Left hindlimb (tissue), 1 donor: ENCODE results near the gene CRACR2B.

ENCODE experiments used
- DNase-seq: peaks from one replicate; pipeline ENCODE4 v3.0.0-alpha.2; 2018

CRACR2B gene

DNA sequence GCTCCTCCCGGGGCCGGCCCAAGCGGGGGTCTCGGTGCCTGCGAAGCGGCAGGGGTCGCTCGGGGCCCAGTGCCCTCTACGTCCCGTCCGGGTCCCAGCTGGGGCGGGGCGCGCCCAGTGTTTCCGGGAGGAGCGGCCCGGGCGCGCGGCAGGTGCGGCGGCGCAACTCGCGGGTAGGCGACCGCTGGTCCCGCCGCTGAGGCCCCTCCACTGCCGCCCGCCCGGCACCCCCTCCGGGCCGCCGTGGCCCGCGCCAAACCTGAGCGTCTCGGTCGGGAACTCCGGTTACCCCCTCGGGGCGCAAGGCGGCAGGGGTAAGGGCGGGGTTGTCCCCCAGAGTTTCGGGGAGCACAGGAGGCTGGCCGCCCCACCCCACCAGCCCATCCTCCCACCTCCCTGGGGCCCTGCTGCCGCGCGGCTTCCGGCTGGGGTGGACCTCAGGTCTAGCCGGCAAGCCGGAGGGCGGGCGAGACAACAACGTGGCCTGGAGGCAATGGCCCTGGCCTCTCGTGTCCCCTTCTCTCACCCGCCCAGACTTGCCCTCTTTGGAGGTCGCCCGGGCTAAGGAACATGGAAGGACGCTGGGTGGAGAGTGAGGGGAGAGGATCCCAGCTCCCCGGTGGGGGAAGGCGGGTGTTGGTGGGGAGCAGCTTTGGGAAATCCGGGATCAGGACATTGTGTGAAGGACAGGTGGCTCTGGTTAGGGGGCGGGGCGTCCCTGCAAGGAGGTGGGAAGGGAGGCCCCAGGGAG, 398 bp upstream of the CRACR2B start:
- DNase-seq = no peak

DNA sequence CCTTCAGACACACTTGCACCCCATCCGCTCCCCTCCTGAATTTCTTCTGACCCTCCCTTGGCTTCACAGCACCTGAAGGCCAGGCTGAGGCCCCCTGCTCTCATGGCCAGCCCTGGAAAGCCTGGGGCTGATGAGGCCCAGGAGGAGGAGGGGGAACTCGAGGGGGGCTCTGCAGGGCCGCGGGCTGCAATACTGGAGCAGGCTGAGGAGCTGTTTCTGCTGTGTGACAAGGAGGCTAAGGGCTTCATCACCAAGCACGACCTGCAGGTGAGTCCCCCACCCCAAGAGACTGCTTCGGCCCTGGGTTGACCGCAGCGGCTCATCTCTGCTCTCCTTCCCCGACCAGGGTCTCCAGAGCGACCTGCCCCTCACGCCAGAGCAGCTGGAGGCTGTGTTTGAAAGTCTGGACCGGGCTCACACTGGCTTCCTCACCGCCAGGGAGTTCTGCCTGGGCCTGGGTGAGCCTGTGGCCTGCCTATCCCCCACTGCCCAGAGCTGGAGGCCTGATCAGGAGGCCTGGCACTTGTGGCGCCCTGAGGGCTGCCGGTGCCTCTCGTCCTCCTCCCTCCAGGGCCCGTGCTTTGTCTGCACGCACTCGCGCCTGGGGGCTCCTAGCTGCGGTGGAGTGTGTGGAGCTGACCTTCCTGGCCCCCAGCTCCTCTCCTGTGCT, 922 bp downstream of the CRACR2B start:
- DNase-seq = no peak

DNA sequence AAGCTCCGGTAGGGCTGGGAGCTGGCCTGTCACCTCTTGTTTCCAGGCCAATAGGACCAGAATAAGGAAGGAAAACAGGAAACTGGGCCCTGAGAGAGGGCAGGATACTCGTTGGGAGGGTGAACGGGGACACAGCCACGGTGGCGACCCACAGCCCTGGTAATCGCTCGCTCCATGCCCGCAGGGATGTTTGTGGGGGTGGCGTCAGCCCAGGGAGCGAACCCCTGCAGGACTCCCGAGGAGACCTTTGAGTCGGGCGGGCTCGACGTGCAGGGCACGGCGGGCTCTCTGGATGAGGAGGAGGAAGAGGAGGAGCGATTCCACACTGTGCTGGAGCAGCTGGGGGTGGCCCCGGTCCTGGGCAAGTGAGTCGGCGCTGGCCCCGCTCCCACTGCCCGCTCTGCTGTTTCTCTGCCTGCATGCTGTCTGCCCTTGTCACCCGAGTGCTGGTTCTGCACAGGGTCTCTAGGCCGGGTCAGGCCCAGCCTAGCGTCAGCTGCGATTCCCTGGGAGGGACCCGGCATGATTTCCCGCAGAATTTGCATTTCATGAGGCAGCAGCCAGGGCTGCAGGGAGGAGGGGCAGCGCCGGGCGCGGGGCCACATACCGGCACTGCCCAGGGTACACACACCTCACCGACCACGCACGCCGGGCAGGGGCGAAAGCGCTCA, 1.6 kb downstream of the CRACR2B start:
- no peak for DNase-seq

DNA sequence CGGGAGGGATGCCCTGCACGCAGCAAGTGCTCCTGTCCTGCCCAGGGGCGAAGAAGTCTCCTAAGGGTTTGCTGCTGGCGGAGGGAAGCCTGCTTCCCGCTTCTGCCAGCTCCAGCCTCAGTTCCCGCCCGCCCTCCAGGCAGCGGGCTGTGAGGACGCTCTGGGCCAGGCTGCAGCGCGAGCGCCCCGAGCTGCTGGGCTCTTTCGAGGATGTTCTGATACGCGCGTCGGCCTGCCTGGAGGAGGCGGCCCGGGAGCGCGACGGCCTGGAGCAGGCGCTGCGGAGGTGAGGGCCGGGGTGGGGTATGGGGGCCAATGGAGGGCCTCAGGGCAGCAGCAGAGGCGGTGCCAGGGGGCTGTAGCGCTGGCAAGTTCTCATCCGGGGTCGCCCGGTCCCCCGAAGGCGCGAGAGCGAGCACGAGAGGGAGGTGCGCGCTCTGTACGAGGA, 2.2 kb downstream of the CRACR2B start:
- DNase-seq = no peak

DNA sequence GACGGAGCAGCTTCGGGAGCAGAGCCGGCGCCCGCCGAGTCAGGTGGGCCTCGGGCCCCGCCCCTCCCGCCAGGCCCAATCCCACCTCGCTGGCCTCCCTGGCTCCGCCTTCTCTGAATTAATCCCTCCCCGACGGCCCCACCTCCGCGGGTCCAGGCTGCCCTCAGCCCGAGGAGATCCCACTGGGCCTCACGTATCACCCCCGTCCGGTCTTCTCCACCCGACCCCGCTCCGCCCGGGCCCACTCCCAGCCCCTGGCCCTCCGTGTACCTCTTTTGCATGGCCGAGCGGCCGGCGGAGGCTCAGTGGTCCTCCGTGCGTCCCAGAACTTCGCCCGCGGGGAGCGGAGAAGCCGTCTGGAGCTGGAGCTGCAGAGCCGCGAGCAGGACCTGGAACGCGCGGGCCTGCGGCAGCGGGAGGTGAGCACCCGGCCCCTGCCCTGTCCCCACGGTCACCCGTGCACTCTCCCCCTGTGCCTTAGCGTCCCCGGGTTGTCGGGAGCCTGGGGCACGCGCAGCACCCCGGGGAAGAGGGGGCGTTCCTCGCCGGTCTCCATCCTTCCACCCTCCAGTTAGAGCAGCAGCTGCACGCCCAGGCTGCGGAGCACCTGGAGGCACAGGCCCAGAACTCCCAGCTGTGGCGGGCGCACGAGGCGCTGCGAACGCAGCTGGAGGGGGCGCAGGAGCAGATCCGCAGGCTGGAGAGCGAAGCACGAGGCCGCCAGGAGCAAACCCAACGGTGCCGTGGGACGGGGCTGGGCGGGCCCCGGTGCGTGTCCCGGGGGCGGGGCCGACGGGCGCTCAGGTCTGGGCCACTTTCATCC, 2.8 kb downstream of the CRACR2B start:
- DNase-seq = no peak

DNA sequence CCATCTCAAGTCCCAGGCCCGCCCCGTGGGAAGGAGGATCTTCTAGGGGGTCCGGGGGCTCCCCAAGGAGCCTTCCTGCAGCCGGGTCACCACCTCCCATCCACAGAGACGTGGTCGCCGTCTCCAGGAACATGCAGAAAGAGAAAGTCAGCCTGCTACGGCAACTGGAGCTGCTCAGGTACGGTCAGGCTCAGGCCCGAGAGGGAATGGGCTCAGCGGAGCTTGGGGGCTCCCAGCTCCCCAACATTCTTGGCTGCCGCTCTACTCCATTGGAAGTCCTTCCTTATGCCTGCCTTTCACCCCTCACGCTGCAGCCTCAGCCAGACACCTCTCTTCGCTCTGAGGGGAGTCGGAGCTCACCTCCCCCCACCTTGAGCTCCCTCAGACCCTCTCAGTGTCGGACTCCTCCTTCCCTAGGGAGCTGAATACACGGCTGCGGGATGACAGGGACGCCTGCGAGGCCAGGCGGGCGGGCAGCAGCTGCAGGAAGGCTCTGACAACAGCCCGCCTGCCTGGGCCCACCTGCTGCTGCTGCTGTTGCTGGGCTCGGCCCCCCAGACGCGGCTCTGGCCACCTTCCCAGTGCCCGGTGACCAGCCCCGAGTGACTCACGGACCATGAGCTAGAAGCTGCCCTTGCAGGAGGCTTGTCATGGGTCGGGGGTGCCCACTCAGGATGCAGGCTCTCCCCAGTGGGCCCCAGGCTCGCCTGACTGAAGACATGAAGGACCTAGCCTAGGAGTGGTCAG, 3.6 kb downstream of the CRACR2B start:
- no peak for DNase-seq

DNA sequence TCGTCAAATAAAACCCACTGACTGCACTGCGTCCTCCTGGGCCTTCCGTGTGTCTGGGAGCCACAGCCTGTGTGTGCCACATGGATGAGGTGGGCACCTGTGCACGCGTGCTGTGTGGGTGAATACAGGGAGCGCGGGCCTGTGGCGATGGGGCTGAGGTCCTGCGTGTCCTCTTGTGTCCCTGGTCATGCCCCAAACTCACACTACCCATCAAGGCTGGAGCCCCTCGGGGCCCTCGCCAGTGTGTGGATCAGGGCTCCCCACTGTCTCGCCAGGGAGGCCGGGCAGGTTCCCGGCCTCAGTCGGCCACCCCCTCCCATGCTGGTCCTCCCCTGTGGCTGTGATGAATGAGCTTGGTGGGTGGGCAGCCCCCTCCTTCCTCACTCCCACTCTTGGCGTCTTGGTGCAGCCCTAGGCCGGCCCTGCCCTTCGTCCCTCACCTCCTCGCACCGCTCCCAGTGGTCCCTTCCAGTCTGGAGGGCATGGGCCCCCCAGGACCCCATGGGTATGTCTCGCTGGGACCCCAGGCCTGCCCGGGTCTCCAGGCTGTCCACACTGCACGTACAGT, 4.3 kb downstream of the CRACR2B start:
- no peak for DNase-seq

DNA sequence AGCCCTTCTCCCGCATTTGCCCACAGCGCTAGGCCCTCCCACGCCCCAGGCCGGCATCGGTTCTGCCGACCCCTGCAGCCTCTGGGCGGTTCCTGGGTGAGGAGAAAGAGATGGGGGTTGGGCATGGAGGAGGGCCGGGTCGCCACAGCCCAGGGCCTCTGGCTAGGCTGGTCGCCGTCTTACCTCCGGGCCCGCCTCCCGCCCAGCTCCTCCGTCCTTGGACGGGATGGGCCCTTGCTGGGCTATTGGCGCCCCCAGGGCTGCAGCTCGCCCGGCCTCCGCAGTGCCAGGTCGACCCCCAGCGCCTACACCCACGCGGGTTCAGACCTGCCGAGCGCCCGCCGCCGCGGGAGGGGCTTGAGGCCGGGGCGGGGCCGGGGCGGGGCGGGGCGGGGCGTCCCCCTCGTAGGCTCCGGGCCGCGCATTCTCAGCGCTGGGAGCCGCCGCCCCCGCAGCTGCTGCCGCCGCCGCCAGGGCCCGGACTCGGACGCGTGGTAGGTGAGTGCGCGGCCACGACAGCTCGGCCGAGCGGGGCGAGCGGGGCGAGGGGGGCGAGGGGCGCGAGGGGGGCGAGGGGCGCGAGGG, 4.9 kb downstream of the CRACR2B start, which contains the start of gene CD151:
Gene CD151 (plus strand): TSS at position 424 of the 585 bp plus-strand sequence. CDS start 3,118 bp downstream, outside the sequence.
- DNase-seq = no peak

DNA sequence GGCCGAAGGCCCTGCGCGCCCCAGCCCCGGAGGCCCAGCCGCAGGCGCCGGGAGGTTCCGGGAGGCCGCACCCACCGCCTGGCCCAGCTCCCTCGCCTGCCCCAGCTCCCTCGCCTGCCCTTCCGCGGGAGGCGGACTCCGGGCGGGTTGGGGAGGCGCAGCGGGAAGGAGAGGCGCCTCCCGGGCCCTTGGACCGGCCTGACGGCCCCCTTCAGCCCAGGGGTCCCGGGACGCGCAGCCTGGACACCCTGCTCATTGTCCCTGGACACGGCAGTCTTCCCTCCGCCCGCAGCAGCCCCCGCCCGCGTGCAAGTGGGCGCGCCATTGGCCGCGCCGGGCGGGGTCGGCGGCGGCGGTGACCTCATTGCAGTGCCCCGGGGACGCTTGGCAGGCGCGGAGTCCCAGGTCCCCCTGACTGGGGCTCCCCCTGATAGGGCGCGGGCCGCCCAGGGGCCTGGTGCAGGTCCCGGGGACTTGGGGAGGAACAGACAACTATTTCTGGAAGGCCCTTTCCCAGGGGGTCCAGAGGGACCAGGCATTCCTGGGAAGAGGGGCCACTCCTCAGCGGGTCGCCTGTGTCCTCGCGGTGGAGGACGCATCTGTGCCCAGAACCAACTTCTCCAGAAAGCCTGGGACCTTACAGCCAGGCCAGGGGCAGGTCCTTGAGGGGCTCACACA, 5.5 kb downstream of the CRACR2B start:
- no peak for DNase-seq

DNA sequence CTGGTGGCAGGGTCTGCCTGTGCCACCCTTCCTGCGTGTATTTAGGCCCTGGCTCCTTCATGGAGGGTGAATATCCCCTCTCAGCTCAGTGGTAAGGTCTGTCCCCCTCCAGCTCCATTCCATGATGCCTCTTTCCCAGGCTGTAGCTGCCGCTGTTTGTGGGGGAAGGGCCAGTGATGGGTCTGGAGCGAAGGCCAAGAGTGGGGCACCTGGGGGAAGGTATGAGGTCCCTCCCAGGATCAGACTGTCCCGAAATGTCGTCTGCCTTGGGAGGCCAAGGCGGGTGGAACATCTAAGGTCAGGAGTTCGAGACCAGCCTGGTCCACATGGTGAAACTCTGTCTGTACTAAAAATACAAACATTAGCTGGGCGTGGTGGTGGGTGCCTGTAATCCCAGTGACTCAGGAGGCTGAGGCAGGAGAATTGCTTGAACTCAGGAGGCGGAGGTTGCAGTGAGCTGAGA, 6.2 kb downstream of the CRACR2B start:
- no peak for DNase-seq

DNA sequence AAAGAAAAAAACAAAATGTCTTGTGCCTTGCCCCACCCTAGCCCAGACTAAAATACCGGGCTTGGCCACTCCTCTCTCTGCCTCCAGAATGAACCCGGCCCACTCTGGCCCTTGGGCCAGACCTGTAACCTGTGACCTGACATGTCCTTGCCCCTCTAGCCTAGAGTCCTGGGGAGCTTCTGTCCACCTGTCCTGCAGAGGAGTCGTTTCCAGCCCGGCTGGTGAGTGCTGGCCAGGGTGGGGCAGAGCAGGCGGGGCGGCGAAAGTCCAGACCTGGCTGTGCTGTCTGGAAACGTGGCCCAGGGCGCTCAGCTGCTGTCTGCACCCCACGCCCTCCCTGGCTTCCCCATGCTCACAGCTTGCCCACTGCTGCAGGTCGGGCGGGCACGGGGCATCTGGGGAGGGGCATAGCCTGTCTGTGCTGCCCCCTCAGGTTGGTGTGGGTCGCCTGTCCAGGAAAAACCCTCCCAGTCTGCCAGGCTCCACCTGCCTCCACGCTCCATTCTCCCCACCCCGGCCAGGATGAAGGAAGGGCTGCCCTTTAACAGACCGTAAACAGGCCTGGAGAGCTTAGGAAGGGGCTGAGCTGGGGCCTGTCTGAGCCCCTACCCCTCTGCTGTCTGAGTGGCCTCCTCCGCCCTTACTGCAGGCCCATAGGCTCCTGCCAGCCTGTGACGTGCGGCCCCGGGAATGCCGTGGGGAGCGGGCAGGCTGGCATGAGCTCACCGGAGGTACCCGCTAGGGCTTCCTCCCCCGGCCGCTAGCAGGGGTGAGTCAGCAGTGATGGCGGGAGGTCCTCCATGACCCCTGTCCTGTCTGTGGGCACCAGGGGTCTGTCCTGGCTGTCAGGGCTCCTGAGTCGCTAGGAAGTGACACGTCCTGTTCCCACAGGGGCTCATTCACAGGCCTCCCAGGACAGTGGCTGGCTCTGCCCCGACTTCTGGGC, 6.9 kb downstream of the CRACR2B start:
- DNase-seq = no peak

DNA sequence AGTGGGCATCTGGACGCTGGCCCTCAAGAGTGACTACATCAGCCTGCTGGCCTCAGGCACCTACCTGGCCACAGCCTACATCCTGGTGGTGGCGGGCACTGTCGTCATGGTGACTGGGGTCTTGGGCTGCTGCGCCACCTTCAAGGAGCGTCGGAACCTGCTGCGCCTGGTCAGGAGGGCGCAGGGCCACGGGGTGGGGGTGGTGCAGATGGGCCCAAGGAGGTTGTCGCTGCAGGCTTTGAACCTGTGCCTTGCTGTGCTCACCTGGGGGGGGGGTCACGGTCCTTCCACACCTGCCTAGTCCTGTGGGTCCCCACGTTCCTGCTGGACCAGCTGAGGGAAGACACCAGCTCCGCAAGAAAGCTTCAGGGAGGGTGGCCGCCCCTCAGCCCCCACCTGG, 8.6 kb downstream of the CRACR2B start:
- DNase-seq = no peak

DNA sequence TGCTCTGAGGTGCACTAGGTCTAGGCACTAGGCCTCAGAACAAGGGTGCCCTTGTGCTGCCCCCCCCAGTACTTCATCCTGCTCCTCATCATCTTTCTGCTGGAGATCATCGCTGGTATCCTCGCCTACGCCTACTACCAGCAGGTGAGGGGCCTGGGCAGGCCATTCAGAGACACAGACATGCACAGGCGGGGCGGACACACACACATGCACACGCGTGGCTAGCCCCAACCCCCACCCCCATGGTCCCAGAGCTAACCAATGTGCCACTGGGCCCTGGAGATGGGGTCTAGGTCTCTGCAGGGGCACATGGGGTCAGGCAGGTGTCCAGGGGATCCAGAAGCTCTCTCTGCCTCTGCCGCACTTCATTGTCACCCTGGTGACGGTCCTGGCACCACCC, 9.0 kb downstream of the CRACR2B start:
- DNase-seq = no peak

DNA sequence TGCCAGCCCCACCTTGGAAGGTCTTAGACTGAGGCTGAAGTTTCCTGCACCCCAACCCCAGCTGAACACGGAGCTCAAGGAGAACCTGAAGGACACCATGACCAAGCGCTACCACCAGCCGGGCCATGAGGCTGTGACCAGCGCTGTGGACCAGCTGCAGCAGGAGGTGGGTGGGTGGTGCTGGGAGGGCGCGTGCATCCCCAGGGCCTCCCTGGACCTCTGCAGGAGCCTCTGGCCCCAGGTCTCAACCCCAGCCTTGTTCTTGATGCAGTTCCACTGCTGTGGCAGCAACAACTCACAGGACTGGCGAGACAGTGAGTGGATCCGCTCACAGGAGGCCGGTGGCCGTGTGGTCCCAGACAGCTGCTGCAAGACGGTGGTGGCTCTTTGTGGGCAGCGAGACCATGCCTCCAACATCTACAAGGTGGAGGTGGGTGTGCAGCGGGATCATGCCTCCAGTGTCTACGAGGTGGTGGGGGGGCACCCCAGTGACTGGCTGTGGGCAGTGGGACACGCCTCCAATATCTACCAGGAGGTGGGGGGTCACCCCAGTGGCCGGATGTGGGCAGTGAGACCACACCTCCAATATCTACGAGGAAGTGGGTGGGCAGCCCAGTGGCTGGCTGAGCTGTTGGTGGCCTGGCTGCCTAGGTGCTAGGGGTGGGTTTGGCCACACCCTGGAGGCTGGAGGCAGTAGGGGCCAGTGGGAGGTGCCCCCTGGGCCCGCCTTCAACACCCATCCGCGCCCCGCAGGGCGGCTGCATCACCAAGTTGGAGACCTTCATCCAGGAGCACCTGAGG, 9.7 kb downstream of the CRACR2B start:
- no peak for DNase-seq

DNA sequence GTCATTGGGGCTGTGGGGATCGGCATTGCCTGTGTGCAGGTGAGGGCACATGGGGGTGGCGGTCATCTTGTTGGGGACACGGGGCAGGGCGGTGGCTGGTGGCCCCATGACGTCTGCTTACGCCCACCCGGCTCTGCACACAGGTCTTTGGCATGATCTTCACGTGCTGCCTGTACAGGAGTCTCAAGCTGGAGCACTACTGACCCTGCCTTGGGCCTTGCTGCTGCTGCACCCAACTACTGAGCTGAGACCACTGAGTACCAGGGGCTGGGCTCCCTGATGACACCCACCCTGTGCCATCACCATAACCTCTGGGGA, 10.2 kb downstream of the CRACR2B start:
- no peak for DNase-seq

DNA sequence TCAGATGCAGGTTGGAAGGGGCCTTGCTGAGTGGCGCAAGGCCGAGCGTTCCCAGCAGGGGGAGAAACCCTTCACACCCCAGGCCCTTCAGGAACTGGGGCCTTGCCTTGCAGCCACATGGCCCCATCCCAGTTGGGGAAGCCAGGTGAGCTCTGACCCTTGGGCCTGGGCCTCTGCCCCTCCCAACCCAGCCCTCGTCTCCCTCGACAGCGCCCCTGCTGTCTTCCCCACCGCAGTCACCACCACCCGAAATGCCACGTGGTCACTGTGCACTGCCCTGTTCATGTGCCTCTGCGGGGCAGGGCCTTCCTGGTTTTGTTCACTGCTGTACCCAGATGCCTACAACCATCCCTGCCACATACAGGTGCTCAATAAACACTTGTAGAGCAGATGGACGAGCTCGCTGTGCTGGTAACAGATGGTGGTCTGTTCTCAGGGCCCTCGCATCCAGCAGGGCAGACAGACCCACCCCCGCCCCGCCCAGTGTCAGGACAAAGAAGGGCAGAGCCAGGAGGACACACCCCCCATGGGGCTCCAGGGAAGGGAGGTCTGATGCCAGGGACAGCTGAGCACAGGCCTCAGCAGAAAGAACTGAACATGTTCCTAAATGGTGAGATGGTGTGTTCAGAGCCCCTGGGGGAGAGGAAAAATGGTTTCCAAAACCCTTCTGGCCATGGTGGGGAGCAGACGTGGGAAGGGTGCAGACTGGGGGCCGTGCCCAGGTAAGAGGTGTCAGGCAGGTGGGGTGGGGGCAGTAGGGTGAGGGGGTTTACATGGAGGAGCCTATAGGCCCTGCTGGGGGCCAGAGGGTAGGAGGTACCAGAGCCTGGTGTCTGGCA, 10.9 kb downstream of the CRACR2B start:
- DNase-seq = no peak

DNA sequence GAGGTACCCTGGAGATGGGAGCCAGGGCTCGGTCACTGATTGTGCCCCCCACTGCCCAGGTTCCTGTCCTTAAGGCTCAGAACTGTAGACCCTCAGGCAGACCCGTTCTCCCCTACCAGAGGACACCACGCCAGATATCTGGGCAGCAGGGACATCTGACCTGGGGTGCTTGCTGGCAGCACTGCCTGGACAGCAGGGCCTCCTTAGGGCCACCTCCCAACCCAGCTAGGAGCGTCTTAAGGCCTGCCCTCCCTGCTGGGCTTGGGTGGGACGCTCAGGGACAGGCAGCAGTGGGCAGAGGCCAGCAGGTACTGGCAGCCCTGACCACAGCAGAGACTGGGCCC, 11.5 kb downstream of the CRACR2B start:
- no peak for DNase-seq
